Activated CD8-positive, alpha-beta T cell treated with anti-CD3 and anti-CD28 coated beads, Interleukin-2, amount 10 ng/mL, durations not matched to agents 7 days and 5 days (primary cell): Measurements from ENCODE around the gene IRX2. TPM values are rescaled to one million over a fixed set of nuclear protein-coding genes. Genes with fewer than 3 reads are reported as not detected.

Experiments
- ATAC-seq: fragments of 150-1000 bp; cut with Tn5 transposase; one replicate; pipeline ENCODE4 v1.10.0; 2021; ENCODE audit warnings: moderate library complexity
- CTCF ChIA-PET: fragments of 350-600 bp; sonication (Branson Sonifier 250); formaldehyde crosslinking; loops from one replicate; lab custom pipeline; 2021; ENCODE audit warnings: antibody characterized with exemption; lab: Charles Lee
- POLR2A ChIA-PET: fragments of 350-600 bp; sonication (Branson Sonifier 250); formaldehyde crosslinking; loops from one replicate; lab custom pipeline; 2021; ENCODE audit warnings: antibody characterized with exemption; lab: Charles Lee
- DNase-seq: peaks from one replicate; pipeline ENCODE4 v3.0.0-alpha.2; 2020
- H3K27ac Mint-ChIP-seq: one replicate; pipeline ENCODE4 v1.8.0; 2021; ENCODE audit warnings: mild to moderate bottlenecking, mixed read lengths
- H3K27me3 Mint-ChIP-seq: one replicate; pipeline ENCODE4 v1.8.0; 2021; ENCODE audit warnings: low read depth, mixed read lengths
- H3K36me3 Mint-ChIP-seq: one replicate; pipeline ENCODE4 v1.8.0; 2021; ENCODE audit warnings: low read depth, mixed read lengths
- H3K4me1 Mint-ChIP-seq: one replicate; pipeline ENCODE4 v1.8.0; 2021; ENCODE audit warnings: low read depth, mixed read lengths
- H3K4me3 Mint-ChIP-seq: one replicate; pipeline ENCODE4 v1.8.0; 2021; ENCODE audit warnings: mild to moderate bottlenecking, mixed read lengths
- H3K9me3 Mint-ChIP-seq: one replicate; pipeline ENCODE4 v1.8.0; 2022; ENCODE audit warnings: mixed read lengths; ENCODE audit not compliant: insufficient read depth
- total RNA-seq, 2 experiments: library from RNA; stranded (reverse); gene quantifications; one replicate each; pipeline ENCODE4 v1.2.3, GENCODE V29; 2021

IRX2 gene
- not detected for total RNA-seq

GRCh38 chr5:2751592-2752021 is at the start of gene IRX2:
Gene IRX2, minus strand, starts transcription at chr5:2751677. Its CDS starts 264 bp downstream, at chr5:2751413.
- Mint-ChIP-seq H3K27me3 (peaks cover 54% of the 10 kb centered on the region), H3K27ac (peak within 1 kb of the TSS; percentile 69), H3K9me3 (peaks cover 10% of the 10 kb centered on the region), H3K4me3 (peak within 1 kb of the TSS; percentile 46), H3K4me1 (peaks cover under 1% of the 10 kb centered on the region), H3K36me3 (peaks cover 16% of the 10 kb centered on the region)
- POLR2A ChIA-PET, result no interaction called here
- no peak for ATAC-seq
- DNase-seq, result no peak
- CTCF ChIA-PET, result no interaction called here

- POLR2A ChIA-PET, result no interaction called here
- no peaks in the 10 kb centered on the region for H3K9me3 Mint-ChIP-seq
- CTCF ChIA-PET, result no interaction called here
These were observed 48.6 kb upstream of the IRX2 start for GRCh38 chr5:2800035-2800434.

GRCh38 chr5:2797981-2798380 is 46.5 kb upstream of the IRX2 start:
- ChIA-PET CTCF (no interaction called here), POLR2A (no interaction called here)
- no peak for ATAC-seq
- H3K4me1 Mint-ChIP-seq, result no peaks in the 10 kb centered on the region
- H3K9me3 Mint-ChIP-seq, result no peaks in the 10 kb centered on the region
- no peak overlapping the region for H3K4me3 Mint-ChIP-seq
- H3K27me3 Mint-ChIP-seq, result no peaks in the 10 kb centered on the region
- H3K27ac Mint-ChIP-seq, result no peak overlapping the region
- DNase-seq, result no peak
- H3K36me3 Mint-ChIP-seq, result no peaks in the 10 kb centered on the region

More at GRCh38 chr5:2800035-2800434, 48.6 kb upstream of the IRX2 start:
- Mint-ChIP-seq H3K4me3 (no peak overlapping the region), H3K36me3 (no peaks in the 10 kb centered on the region), H3K4me1 (no peaks in the 10 kb centered on the region), H3K27me3 (no peaks in the 10 kb centered on the region), H3K27ac (no peak overlapping the region)
- no peak for DNase-seq
- no peak for ATAC-seq

- H3K9me3 Mint-ChIP-seq, result no peaks in the 10 kb centered on the region
- H3K36me3 Mint-ChIP-seq, result no peaks in the 10 kb centered on the region
- H3K27me3 Mint-ChIP-seq, result no peaks in the 10 kb centered on the region
- no peak for ATAC-seq
- H3K4me3 Mint-ChIP-seq, result no peak overlapping the region
- ChIA-PET POLR2A (no interaction called here), CTCF (no interaction called here)
- H3K4me1 Mint-ChIP-seq, result no peaks in the 10 kb centered on the region
- DNase-seq, result no peak
- no peak overlapping the region for H3K27ac Mint-ChIP-seq
These were observed 45.7 kb upstream of the IRX2 start for GRCh38 chr5:2797160-2797559.

- H3K27me3 Mint-ChIP-seq, result no peaks in the 10 kb centered on the region
- no peaks in the 10 kb centered on the region for H3K4me1 Mint-ChIP-seq
- DNase-seq (no peak), ATAC-seq (no peak)
- H3K27ac Mint-ChIP-seq, result no peak overlapping the region
- H3K36me3 Mint-ChIP-seq, result no peaks in the 10 kb centered on the region
- CTCF ChIA-PET, result no interaction called here
- H3K4me3 Mint-ChIP-seq, result no peak overlapping the region
- no peaks in the 10 kb centered on the region for H3K9me3 Mint-ChIP-seq
- POLR2A ChIA-PET, result no interaction called here
These were observed 31.7 kb upstream of the IRX2 start for GRCh38 chr5:2783223-2783622.

- H3K27me3 Mint-ChIP-seq, result no peaks in the 10 kb centered on the region
- no peak overlapping the region for H3K4me3 Mint-ChIP-seq
- ATAC-seq, result no peak
- no peak for DNase-seq
- ChIA-PET CTCF (no interaction called here), POLR2A (no interaction called here)
- no peaks in the 10 kb centered on the region for H3K4me1 Mint-ChIP-seq
- H3K9me3 Mint-ChIP-seq, result no peaks in the 10 kb centered on the region
- no peaks in the 10 kb centered on the region for H3K36me3 Mint-ChIP-seq
- H3K27ac Mint-ChIP-seq, result no peak overlapping the region
These were observed 31.2 kb upstream of the IRX2 start for GRCh38 chr5:2782658-2783057.

GRCh38 chr5:2780421-2781171 is 29.1 kb upstream of the IRX2 start:
- no peak for ATAC-seq
- Mint-ChIP-seq H3K36me3 (no peaks in the 10 kb centered on the region), H3K4me1 (no peaks in the 10 kb centered on the region), H3K27me3 (no peaks in the 10 kb centered on the region), H3K9me3 (no peaks in the 10 kb centered on the region), H3K27ac (no peak overlapping the region), H3K4me3 (no peak overlapping the region)
- ChIA-PET POLR2A (no interaction called here), CTCF (no interaction called here)
- DNase-seq, result no peak

GRCh38 chr5:2779459-2779858 is 28.0 kb upstream of the IRX2 start:
- ChIA-PET POLR2A (no interaction called here), CTCF (no interaction called here)
- no peaks in the 10 kb centered on the region for H3K4me1 Mint-ChIP-seq
- H3K4me3 Mint-ChIP-seq, result no peak overlapping the region
- H3K27me3 Mint-ChIP-seq, result no peaks in the 10 kb centered on the region
- no peaks in the 10 kb centered on the region for H3K36me3 Mint-ChIP-seq
- DNase-seq, result no peak
- no peak overlapping the region for H3K27ac Mint-ChIP-seq
- H3K9me3 Mint-ChIP-seq, result no peaks in the 10 kb centered on the region
- ATAC-seq, result no peak

- Mint-ChIP-seq H3K36me3 (no peaks in the 10 kb centered on the region), H3K4me3 (no peak overlapping the region), H3K27ac (no peak overlapping the region), H3K9me3 (no peaks in the 10 kb centered on the region), H3K27me3 (no peaks in the 10 kb centered on the region), H3K4me1 (no peaks in the 10 kb centered on the region)
- DNase-seq (no peak), ATAC-seq (no peak)
- ChIA-PET CTCF (no interaction called here), POLR2A (no interaction called here)
These were observed 25.1 kb upstream of the IRX2 start for GRCh38 chr5:2776337-2777302.

- Mint-ChIP-seq H3K27me3 (no peaks in the 10 kb centered on the region), H3K9me3 (no peaks in the 10 kb centered on the region), H3K4me1 (no peaks in the 10 kb centered on the region), H3K4me3 (no peak overlapping the region), H3K27ac (no peak overlapping the region), H3K36me3 (no peaks in the 10 kb centered on the region)
- ATAC-seq, result no peak
- no peak for DNase-seq
- ChIA-PET POLR2A (no interaction called here), CTCF (no interaction called here)
These were observed 21.9 kb upstream of the IRX2 start for GRCh38 chr5:2773327-2773726.

- Mint-ChIP-seq H3K9me3 (no peaks in the 10 kb centered on the region), H3K4me3 (no peak overlapping the region), H3K27me3 (no peaks in the 10 kb centered on the region), H3K36me3 (no peaks in the 10 kb centered on the region), H3K27ac (no peak overlapping the region), H3K4me1 (no peaks in the 10 kb centered on the region)
- no peak for ATAC-seq
- ChIA-PET POLR2A (no interaction called here), CTCF (no interaction called here)
- no peak for DNase-seq
These were observed 15.6 kb upstream of the IRX2 start for GRCh38 chr5:2767089-2767488.

- no peak for DNase-seq
- H3K4me3 Mint-ChIP-seq, result no peak overlapping the region
- no peaks in the 10 kb centered on the region for H3K27me3 Mint-ChIP-seq
- CTCF ChIA-PET, result no interaction called here
- H3K27ac Mint-ChIP-seq, result no peak overlapping the region
- no peaks in the 10 kb centered on the region for H3K36me3 Mint-ChIP-seq
- H3K4me1 Mint-ChIP-seq, result no peaks in the 10 kb centered on the region
- no peak for ATAC-seq
- POLR2A ChIA-PET, result no interaction called here
- no peaks in the 10 kb centered on the region for H3K9me3 Mint-ChIP-seq
These were observed 13.1 kb upstream of the IRX2 start for GRCh38 chr5:2764581-2764980.
